A673 (cell line): ENCODE results near the gene CACNA2D4.

Source experiments
- EZH2 ChIP-seq: fragments of 200-600 bp; sonication (generic); IDR thresholded peaks from 2 replicates; pipeline ENCODE4 v1.6.1; 2017; ENCODE audit warnings: borderline replicate concordance, low read depth, mild to moderate bottlenecking, mixed read lengths, antibody characterized with exemption, low read length; ENCODE audit not compliant: poor library complexity, severe bottlenecking
- TF ChIP-seq, protein P1 (sequence below): fragments of 300-800, 200-600 bp; sonication (generic); conservative IDR thresholded peaks from 2 replicates; pipeline ENCODE4 v1.5.1; 2017; ENCODE audit warnings: low read depth, mild to moderate bottlenecking, antibody characterized with exemption, low read length, moderate library complexity, mixed read lengths

DNA sequence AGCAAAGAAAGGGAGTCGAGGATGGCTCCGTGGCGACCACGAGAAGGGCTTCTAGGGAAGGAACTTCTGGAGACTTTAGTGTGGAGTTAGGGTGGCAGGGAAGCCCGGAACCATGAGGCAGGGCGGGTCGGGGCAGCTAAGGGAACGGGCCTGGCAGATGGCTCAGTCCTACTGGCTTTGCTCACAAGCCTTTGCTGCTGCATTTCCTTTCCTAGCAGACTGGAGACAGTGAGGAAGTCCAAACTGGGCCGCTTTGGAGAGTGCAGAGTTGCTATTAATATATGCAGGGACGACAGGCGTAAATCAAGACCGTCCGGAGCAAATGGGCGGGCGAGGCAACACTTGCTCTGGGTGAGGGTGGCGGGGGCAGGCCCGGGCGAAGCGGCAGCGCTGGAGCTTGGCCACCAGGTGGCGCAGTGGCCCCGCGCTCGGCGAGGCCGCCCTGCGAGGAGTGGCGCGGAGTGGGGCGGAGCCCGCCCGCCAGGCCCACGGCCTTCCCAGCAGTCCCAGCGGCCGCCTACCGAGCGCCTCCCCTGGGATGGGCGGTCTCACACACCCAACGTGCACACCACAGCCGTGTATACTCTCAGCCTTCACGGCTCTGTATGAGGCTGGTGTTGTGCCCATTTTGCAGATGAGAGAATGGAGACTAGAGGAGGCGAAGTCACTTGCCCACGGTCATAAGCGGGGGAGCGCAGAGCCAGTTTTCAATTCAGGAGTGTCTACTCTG lies 122.5 kb downstream of the CACNA2D4 start:
- TF ChIP-seq, protein P1, sequence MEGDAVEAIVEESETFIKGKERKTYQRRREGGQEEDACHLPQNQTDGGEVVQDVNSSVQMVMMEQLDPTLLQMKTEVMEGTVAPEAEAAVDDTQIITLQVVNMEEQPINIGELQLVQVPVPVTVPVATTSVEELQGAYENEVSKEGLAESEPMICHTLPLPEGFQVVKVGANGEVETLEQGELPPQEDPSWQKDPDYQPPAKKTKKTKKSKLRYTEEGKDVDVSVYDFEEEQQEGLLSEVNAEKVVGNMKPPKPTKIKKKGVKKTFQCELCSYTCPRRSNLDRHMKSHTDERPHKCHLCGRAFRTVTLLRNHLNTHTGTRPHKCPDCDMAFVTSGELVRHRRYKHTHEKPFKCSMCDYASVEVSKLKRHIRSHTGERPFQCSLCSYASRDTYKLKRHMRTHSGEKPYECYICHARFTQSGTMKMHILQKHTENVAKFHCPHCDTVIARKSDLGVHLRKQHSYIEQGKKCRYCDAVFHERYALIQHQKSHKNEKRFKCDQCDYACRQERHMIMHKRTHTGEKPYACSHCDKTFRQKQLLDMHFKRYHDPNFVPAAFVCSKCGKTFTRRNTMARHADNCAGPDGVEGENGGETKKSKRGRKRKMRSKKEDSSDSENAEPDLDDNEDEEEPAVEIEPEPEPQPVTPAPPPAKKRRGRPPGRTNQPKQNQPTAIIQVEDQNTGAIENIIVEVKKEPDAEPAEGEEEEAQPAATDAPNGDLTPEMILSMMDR = peak; percentile 84
- TF ChIP-seq EZH2 = no peak
